ENCODE data around the gene DLG5.

DNA sequence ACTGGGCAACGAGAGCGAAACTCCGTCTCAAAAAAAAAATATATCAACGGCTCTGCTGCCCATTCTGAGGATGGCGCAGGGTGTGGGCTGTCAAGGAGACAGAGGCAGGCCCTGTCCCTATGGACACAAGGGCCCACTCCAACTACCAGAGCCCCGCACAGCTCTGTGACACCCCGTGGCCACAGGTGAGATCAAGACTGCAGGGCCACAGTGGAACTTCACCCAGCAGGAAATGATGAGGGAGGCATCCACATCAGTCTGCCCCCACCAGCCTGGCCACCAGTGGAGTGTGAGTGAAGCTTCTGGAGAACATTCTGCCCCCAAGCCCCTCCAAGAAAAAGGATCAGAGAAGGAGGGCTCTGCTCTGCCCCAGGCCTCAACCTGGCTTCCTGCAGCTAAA, 136.7 kb downstream of the DLG5 start:
- TF ChIP-seq, protein P1, sequence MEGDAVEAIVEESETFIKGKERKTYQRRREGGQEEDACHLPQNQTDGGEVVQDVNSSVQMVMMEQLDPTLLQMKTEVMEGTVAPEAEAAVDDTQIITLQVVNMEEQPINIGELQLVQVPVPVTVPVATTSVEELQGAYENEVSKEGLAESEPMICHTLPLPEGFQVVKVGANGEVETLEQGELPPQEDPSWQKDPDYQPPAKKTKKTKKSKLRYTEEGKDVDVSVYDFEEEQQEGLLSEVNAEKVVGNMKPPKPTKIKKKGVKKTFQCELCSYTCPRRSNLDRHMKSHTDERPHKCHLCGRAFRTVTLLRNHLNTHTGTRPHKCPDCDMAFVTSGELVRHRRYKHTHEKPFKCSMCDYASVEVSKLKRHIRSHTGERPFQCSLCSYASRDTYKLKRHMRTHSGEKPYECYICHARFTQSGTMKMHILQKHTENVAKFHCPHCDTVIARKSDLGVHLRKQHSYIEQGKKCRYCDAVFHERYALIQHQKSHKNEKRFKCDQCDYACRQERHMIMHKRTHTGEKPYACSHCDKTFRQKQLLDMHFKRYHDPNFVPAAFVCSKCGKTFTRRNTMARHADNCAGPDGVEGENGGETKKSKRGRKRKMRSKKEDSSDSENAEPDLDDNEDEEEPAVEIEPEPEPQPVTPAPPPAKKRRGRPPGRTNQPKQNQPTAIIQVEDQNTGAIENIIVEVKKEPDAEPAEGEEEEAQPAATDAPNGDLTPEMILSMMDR (IDR thresholded peaks at IDR 0.05): no peak
- no peak for TF ChIP-seq POLR2A (IDR thresholded peaks at IDR 0.05)

All from Peyer's patch (tissue), 4 donors.